ENCODE data around the gene MYO19. TPM values are rescaled to one million over a fixed set of nuclear protein-coding genes. Genes with fewer than 3 reads are reported as not detected.

The MYO19 gene
- total and polyA plus RNA-seq, 9 of the 15 experiments (the other 6 are each of a cell fraction or from before 2014, with no cell fraction given): 21.6 to 176 (median 129) TPM

DNA sequence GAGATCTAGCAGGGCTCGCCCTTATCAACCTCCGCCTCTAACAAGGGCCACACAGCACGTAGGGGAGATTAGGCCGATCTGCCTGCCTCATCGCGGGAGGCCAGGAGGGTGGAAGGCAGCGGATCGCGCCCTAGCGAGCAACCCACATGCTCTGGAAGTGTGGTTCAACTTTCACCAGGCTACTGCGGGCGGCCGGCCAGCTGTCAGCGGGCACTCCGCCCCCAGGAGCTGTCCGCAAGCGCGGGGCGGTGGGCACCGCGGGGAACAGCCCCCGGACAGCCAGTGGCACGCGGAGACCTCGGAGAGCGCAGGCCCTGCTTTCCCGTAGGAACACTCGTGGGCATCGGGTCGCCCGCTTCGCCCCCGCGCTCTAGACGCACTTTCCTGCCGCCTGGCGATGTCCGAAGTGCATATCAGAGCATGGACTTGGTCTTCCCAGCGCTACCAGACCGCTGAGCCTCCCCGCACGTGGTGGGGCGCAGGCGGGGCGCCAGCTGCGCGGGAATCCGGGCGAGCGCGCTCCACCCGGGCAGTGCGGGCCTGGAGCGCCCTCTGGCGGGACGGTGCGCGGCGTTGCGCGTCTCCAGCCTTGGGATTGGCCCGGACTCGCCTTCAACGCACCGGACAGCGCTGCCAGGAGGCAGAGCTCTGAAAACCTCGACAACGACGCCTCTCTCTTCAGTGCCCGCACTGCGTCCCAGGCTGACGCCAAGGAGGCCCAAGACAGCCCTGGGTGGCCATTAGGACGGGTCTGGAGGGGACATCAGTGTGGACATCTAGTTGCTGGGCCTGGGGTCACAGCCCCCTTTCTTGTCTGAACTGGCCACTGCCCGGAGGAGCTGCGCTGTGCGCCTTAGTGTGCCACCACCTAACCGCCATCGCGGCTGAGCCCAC is 51.8 kb downstream of the MYO19 start (continued):
- TF ChIP-seq, protein P1, sequence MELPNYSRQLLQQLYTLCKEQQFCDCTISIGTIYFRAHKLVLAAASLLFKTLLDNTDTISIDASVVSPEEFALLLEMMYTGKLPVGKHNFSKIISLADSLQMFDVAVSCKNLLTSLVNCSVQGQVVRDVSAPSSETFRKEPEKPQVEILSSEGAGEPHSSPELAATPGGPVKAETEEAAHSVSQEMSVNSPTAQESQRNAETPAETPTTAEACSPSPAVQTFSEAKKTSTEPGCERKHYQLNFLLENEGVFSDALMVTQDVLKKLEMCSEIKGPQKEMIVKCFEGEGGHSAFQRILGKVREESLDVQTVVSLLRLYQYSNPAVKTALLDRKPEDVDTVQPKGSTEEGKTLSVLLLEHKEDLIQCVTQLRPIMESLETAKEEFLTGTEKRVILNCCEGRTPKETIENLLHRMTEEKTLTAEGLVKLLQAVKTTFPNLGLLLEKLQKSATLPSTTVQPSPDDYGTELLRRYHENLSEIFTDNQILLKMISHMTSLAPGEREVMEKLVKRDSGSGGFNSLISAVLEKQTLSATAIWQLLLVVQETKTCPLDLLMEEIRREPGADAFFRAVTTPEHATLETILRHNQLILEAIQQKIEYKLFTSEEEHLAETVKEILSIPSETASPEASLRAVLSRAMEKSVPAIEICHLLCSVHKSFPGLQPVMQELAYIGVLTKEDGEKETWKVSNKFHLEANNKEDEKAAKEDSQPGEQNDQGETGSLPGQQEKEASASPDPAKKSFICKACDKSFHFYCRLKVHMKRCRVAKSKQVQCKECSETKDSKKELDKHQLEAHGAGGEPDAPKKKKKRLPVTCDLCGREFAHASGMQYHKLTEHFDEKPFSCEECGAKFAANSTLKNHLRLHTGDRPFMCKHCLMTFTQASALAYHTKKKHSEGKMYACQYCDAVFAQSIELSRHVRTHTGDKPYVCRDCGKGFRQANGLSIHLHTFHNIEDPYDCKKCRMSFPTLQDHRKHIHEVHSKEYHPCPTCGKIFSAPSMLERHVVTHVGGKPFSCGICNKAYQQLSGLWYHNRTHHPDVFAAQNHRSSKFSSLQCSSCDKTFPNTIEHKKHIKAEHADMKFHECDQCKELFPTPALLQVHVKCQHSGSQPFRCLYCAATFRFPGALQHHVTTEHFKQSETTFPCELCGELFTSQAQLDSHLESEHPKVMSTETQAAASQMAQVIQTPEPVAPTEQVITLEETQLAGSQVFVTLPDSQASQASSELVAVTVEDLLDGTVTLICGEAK (IDR thresholded peaks at IDR 0.05): no peak
- TF ChIP-seq, protein P1 (CRISPR knock-in tag; IDR thresholded peaks at IDR 0.05): 0 out of 2 replicates have a peak, but pooled peaks have one; percentile 26
- peak; percentile 56; the same call in 1 of the 2 replicates for TF ChIP-seq HDAC8 (tag; IDR thresholded peaks at IDR 0.05)
- TF ChIP-seq, protein P2, sequence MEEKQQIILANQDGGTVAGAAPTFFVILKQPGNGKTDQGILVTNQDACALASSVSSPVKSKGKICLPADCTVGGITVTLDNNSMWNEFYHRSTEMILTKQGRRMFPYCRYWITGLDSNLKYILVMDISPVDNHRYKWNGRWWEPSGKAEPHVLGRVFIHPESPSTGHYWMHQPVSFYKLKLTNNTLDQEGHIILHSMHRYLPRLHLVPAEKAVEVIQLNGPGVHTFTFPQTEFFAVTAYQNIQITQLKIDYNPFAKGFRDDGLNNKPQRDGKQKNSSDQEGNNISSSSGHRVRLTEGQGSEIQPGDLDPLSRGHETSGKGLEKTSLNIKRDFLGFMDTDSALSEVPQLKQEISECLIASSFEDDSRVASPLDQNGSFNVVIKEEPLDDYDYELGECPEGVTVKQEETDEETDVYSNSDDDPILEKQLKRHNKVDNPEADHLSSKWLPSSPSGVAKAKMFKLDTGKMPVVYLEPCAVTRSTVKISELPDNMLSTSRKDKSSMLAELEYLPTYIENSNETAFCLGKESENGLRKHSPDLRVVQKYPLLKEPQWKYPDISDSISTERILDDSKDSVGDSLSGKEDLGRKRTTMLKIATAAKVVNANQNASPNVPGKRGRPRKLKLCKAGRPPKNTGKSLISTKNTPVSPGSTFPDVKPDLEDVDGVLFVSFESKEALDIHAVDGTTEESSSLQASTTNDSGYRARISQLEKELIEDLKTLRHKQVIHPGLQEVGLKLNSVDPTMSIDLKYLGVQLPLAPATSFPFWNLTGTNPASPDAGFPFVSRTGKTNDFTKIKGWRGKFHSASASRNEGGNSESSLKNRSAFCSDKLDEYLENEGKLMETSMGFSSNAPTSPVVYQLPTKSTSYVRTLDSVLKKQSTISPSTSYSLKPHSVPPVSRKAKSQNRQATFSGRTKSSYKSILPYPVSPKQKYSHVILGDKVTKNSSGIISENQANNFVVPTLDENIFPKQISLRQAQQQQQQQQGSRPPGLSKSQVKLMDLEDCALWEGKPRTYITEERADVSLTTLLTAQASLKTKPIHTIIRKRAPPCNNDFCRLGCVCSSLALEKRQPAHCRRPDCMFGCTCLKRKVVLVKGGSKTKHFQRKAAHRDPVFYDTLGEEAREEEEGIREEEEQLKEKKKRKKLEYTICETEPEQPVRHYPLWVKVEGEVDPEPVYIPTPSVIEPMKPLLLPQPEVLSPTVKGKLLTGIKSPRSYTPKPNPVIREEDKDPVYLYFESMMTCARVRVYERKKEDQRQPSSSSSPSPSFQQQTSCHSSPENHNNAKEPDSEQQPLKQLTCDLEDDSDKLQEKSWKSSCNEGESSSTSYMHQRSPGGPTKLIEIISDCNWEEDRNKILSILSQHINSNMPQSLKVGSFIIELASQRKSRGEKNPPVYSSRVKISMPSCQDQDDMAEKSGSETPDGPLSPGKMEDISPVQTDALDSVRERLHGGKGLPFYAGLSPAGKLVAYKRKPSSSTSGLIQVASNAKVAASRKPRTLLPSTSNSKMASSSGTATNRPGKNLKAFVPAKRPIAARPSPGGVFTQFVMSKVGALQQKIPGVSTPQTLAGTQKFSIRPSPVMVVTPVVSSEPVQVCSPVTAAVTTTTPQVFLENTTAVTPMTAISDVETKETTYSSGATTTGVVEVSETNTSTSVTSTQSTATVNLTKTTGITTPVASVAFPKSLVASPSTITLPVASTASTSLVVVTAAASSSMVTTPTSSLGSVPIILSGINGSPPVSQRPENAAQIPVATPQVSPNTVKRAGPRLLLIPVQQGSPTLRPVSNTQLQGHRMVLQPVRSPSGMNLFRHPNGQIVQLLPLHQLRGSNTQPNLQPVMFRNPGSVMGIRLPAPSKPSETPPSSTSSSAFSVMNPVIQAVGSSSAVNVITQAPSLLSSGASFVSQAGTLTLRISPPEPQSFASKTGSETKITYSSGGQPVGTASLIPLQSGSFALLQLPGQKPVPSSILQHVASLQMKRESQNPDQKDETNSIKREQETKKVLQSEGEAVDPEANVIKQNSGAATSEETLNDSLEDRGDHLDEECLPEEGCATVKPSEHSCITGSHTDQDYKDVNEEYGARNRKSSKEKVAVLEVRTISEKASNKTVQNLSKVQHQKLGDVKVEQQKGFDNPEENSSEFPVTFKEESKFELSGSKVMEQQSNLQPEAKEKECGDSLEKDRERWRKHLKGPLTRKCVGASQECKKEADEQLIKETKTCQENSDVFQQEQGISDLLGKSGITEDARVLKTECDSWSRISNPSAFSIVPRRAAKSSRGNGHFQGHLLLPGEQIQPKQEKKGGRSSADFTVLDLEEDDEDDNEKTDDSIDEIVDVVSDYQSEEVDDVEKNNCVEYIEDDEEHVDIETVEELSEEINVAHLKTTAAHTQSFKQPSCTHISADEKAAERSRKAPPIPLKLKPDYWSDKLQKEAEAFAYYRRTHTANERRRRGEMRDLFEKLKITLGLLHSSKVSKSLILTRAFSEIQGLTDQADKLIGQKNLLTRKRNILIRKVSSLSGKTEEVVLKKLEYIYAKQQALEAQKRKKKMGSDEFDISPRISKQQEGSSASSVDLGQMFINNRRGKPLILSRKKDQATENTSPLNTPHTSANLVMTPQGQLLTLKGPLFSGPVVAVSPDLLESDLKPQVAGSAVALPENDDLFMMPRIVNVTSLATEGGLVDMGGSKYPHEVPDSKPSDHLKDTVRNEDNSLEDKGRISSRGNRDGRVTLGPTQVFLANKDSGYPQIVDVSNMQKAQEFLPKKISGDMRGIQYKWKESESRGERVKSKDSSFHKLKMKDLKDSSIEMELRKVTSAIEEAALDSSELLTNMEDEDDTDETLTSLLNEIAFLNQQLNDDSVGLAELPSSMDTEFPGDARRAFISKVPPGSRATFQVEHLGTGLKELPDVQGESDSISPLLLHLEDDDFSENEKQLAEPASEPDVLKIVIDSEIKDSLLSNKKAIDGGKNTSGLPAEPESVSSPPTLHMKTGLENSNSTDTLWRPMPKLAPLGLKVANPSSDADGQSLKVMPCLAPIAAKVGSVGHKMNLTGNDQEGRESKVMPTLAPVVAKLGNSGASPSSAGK (IDR thresholded peaks at IDR 0.05): peak; percentile 99

Data from K562 (cell line).